Suprapubic skin (tissue), 4 donors: Measurements from ENCODE around the gene MIPEP. TPM values are rescaled to one million over a fixed set of nuclear protein-coding genes. Genes with fewer than 3 reads are reported as not detected.

ENCODE experiments used
- DNase-seq, 2 donors: peaks; one replicate each; pipeline ENCODE4 v3.0.0-alpha.2; 2019; ENCODE audit warnings: low spot score in 2 of 2
- H3K27ac ChIP-seq: fragments of 200-600 bp; sonication (generic); one replicate; pipeline ENCODE4 v1.5.1; 2019
- H3K27me3 ChIP-seq: fragments of 200-600 bp; sonication (generic); one replicate; pipeline ENCODE4 v1.5.1; 2019
- H3K36me3 ChIP-seq: fragments of 200-600 bp; sonication (generic); one replicate; pipeline ENCODE4 v1.5.1; 2019
- H3K4me1 ChIP-seq: fragments of 200-600 bp; sonication (generic); one replicate; pipeline ENCODE4 v1.5.1; 2019
- H3K4me3 ChIP-seq: fragments of 200-600 bp; sonication (generic); one replicate; pipeline ENCODE4 v1.5.1; 2019; ENCODE audit warnings: mild to moderate bottlenecking
- H3K9me3 ChIP-seq: fragments of 200-600 bp; sonication (generic); one replicate; pipeline ENCODE4 v1.5.1; 2019
- EP300 ChIP-seq: sonication (generic); formaldehyde crosslinking; IDR thresholded peaks from one replicate; pipeline ENCODE4 v1.6.1; 2017; ENCODE audit warnings: antibody characterized with exemption
- POLR2A ChIP-seq, 2 donors: fragments of 450-650 bp; IDR thresholded peaks; one replicate each; pipeline ENCODE4 v1.6.1; 2017; ENCODE audit warnings: antibody characterized with exemption in 2 of 2, mild to moderate bottlenecking in 2 of 2, moderate library complexity in 2 of 2
- POLR2AphosphoS5 ChIP-seq, 3 donors: sonication (generic); formaldehyde crosslinking; IDR thresholded peaks; one replicate each; pipeline ENCODE4 v1.6.1; 2017; ENCODE audit warnings: antibody characterized with exemption in 3 of 3
- WGBS: methylation state at CpG from one replicate; pipeline ENCODE4 v1.1.5; 2018; 5-methylcytosine and 5-hydroxymethylcytosine counted together
- total RNA-seq, 4 donors: library from RNA; depleted of rRNA; stranded (reverse); fragments of >200 nt; gene quantifications; one replicate each; pipeline ENCODE4 v1.1.0, GENCODE V29; 2016
- TF ChIP-seq, protein P1 (sequence below), 2 donors: fragments of 200-600 bp in 1 of 2; fragments of 450-650 bp in 1 of 2; sonication (generic) in 1 of 2; IDR thresholded peaks; one replicate each; pipeline ENCODE4 v1.5.1; 2016 to 2019; ENCODE audit warnings: antibody characterized with exemption in 2 of 2, mild to moderate bottlenecking in 1 of 2, moderate library complexity in 1 of 2

MIPEP gene
- total RNA-seq, 4 donors from 2014 or later, result 26.3 to 51.4 (median 37.6) TPM

DNA sequence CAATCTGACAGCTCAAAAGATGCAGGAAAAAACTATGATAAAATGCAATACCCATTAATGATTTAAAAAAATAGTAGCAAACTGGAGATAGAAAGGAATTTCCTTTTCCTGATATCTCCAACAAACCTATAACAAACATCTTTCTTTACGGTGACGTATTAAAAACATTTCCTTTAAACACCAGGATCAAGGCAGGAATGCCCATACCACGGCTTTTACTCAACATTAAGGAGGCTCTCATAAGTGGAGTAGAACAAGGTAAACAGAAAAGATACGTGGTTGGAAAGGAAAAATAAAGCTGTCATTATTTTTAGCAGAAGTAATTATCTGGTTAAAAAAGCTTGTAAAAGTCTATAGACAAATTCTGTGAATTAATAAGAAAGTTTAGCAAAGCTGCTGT, 61.1 kb downstream of the MIPEP start:
- DNase-seq, result no peak
- no peak overlapping the region for H3K4me3 ChIP-seq
- TF ChIP-seq POLR2AphosphoS5 (IDR thresholded peaks at IDR 0.05) (no peak), EP300 (no peak), POLR2A (IDR thresholded peaks at IDR 0.05) (no peak)
- TF ChIP-seq, protein P1, sequence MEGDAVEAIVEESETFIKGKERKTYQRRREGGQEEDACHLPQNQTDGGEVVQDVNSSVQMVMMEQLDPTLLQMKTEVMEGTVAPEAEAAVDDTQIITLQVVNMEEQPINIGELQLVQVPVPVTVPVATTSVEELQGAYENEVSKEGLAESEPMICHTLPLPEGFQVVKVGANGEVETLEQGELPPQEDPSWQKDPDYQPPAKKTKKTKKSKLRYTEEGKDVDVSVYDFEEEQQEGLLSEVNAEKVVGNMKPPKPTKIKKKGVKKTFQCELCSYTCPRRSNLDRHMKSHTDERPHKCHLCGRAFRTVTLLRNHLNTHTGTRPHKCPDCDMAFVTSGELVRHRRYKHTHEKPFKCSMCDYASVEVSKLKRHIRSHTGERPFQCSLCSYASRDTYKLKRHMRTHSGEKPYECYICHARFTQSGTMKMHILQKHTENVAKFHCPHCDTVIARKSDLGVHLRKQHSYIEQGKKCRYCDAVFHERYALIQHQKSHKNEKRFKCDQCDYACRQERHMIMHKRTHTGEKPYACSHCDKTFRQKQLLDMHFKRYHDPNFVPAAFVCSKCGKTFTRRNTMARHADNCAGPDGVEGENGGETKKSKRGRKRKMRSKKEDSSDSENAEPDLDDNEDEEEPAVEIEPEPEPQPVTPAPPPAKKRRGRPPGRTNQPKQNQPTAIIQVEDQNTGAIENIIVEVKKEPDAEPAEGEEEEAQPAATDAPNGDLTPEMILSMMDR (IDR thresholded peaks at IDR 0.05), result no peak
- peaks cover 17% of the 10 kb centered on the region for H3K4me1 ChIP-seq
- H3K27me3 ChIP-seq, result no peaks in the 10 kb centered on the region
- no peaks in the 10 kb centered on the region for H3K36me3 ChIP-seq
- 92% methylated on average over 4 of the region's 4 CpGs for WGBS
- no peak overlapping the region for H3K27ac ChIP-seq
- no peaks in the 10 kb centered on the region for H3K9me3 ChIP-seq

DNA sequence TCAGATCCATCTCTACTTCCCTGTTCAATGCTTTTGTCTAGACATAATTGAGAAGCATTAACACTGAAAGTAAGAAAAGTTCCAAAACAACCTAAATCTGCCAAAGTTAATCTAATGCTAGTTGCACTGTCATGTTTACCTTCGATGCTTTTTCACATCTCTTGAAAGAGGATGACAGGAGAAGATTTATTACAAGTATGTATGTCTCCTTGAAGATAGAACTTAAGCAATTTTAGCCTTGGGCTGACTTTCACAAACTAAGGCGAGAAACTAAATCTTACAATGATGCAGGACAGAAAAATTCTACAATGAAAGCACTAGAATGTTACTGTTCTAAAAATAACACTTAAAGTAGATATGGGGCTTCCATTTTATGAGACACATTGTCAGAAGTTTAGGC, 64.0 kb downstream of the MIPEP start:
- no peak for DNase-seq
- Histone ChIP-seq H3K36me3 (no peaks in the 10 kb centered on the region), H3K27ac (peak overlapping the region; percentile 71), H3K27me3 (no peaks in the 10 kb centered on the region), H3K9me3 (no peaks in the 10 kb centered on the region), H3K4me3 (no peak overlapping the region), H3K4me1 (peaks cover 30% of the 10 kb centered on the region)
- 55% methylated on average over 2 of the region's 2 CpGs for WGBS
- TF ChIP-seq POLR2A (IDR thresholded peaks at IDR 0.05) (no peak), POLR2AphosphoS5 (IDR thresholded peaks at IDR 0.05) (no peak), EP300 (no peak)
- TF ChIP-seq, protein P1 (IDR thresholded peaks at IDR 0.05), result no peak

DNA sequence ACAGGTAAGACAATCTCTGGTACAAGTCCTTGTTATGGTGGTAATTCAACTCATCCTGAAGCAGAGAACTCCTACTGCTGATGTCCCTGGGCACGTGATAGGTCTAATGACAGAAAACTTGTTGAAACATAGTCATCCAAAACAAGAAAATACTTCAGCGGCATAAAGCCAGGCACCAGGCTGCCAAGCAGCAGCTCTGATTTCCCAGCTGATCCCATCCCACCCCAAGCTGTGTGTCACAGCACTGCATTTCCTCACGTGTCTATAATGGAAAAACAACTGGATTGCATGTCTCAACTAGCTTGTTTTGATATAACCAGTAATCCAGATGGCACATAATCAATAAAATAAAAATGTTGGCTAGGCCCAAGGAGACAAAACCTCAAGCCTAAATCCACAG, 64.8 kb downstream of the MIPEP start:
- 37% methylated on average over 3 of the region's 3 CpGs for WGBS
- TF ChIP-seq, protein P1 (IDR thresholded peaks at IDR 0.05), result no peak
- no peak for TF ChIP-seq POLR2A (IDR thresholded peaks at IDR 0.05)
- no peak for TF ChIP-seq EP300
- peak in 2 of 3 donors; percentile 66 to 71 for TF ChIP-seq POLR2AphosphoS5 (IDR thresholded peaks at IDR 0.05)
- Histone ChIP-seq H3K36me3 (no peaks in the 10 kb centered on the region), H3K27me3 (no peaks in the 10 kb centered on the region), H3K9me3 (no peaks in the 10 kb centered on the region), H3K4me1 (peaks cover 29% of the 10 kb centered on the region), H3K4me3 (no peak overlapping the region), H3K27ac (peak overlapping the region; percentile 71)
- DNase-seq, result peak in 1 of 2 donors; percentile 81

DNA sequence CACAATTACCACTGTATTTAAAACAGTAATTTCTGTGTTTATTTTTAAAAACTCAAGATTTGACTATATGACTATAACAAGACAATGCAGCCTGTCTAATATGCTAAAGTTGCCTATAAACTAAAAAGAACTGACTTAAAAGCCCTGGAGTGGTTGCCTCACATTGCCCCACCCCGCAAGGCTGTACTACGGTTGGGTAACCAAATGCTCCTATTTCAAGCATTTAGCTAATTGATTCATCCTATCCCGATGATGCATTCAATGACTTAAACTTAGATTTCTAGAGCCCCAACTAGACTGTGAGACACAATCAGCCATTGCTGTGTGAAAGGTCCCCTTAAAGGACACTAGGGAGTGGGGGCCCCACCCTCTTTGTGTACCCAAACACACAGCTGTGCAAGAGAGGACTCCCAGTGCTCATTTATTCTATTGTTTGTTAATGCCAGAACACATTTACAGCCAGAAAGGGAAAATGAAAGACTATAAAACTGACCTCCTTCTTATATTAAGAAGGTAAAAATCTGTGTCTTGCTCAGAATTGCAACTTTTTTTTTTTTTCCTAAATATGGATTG, 66.9 kb downstream of the MIPEP start:
- Histone ChIP-seq H3K27me3 (no peaks in the 10 kb centered on the region), H3K9me3 (no peaks in the 10 kb centered on the region), H3K27ac (no peak overlapping the region), H3K4me1 (peaks cover 31% of the 10 kb centered on the region), H3K36me3 (no peaks in the 10 kb centered on the region), H3K4me3 (no peak overlapping the region)
- WGBS, result 86% methylated on average over 3 of the region's 3 CpGs
- TF ChIP-seq POLR2A (IDR thresholded peaks at IDR 0.05), result no peak
- no peak for TF ChIP-seq POLR2AphosphoS5 (IDR thresholded peaks at IDR 0.05)
- TF ChIP-seq, protein P1 (IDR thresholded peaks at IDR 0.05), result no peak
- TF ChIP-seq EP300, result no peak
- DNase-seq, result no peak

DNA sequence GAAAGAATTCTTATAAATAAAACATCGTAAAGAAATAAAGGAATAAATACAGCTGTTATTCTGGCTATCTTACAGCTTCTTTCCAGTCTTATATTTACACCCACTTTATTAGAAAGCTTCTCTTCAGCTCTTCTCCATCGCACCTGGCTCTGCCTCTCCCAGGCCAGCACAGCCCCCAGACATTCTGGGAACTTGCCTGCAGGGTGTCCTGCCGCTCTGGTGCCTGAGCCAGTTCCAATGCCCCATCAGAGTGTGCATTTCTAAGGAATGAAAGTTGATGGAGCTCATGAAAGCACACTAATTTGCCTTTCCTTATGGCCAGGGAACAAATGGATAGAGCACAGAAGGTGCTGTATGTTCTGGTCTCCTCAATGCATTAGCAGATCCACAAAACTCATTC, 68.7 kb downstream of the MIPEP start:
- Histone ChIP-seq H3K36me3 (no peaks in the 10 kb centered on the region), H3K9me3 (no peaks in the 10 kb centered on the region), H3K27ac (no peak overlapping the region), H3K4me1 (peaks cover 34% of the 10 kb centered on the region), H3K4me3 (no peak overlapping the region), H3K27me3 (no peaks in the 10 kb centered on the region)
- no peak for TF ChIP-seq POLR2A (IDR thresholded peaks at IDR 0.05)
- no peak for TF ChIP-seq EP300
- TF ChIP-seq, protein P1 (IDR thresholded peaks at IDR 0.05), result no peak
- no peak for TF ChIP-seq POLR2AphosphoS5 (IDR thresholded peaks at IDR 0.05)
- DNase-seq, result no peak
- 52% methylated on average over 3 of the region's 3 CpGs for WGBS
